ENCODE data around the gene ZNF316. TPM values are rescaled to one million over a fixed set of nuclear protein-coding genes. Genes with fewer than 3 reads are reported as not detected.

Gene ZNF316
- total and polyA plus RNA-seq, 2 experiments from 2014 or later: 1.1 to 17.4 TPM

DNA sequence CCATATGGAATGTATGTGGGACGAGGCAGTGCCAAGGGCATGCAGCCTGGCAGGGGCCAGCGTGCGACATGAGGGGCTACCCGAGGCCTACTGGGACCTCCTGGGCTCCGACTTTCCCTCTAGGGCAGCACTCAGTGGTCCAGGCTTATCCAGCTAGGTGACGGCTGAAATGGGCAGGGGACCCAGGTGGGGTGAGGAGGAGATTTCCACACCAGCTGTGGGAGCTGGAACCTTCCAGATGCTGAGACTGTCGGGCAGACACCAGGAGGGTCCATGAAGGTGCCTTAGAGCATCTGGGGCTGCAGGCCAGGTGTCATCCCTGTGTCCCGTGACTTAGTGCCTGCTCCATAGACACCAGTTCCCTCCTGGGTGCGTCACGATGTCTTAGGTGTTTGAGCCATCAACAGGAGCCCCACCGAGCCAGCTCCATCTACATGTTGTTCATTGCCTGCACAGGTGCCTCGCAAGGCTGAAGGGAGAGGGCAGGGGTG is 13.4 kb downstream of the ZNF316 start:
- H4K20me1 ChIP-seq (replicated peaks; ENCODE audit: insufficient read depth): no peaks in the 10 kb centered on the region; the same call in 1 of the 2 replicates
- no peaks in the 10 kb centered on the region for H3K9me3 Mint-ChIP-seq
- H2AFZ ChIP-seq: no peak overlapping the region
- H3F3A ChIP-seq (replicated peaks; ENCODE audit: low read depth): no peaks in the 10 kb centered on the region
- no peak overlapping the region for H3K4me3 ChIP-seq
- no peaks in the 10 kb centered on the region for H3K36me3 ChIP-seq (ENCODE audit: insufficient read depth)
- H3K4me3 Mint-ChIP-seq: no peak overlapping the region
- DNase-seq (ENCODE audit: low spot score): no peak
- ATAC-seq: no peak
- peaks cover 4% of the 10 kb centered on the region for H3K27me3 Mint-ChIP-seq (ENCODE audit: insufficient read depth, low read depth, poor library complexity)
- TF ChIP-seq EZH2phosphoT487 (IDR thresholded peaks at IDR 0.05; ENCODE audit: unreplicated experiment) (no peak), ZNF114 (CRISPR knock-in tag; IDR thresholded peaks at IDR 0.05) (no peak), EZH2 (IDR thresholded peaks at IDR 0.05; ENCODE audit: low read depth, unreplicated experiment) (no peak), STAT1 (IDR thresholded peaks at IDR 0.05; ENCODE audit: unreplicated experiment) (no peak), NANOG (IDR thresholded peaks at IDR 0.05; ENCODE audit: borderline replicate concordance) (no peak), CREB1 (CRISPR knock-in tag; IDR thresholded peaks at IDR 0.05; ENCODE audit: low read depth) (no peak), POLR2AphosphoS5 (IDR thresholded peaks at IDR 0.05; ENCODE audit: low read depth) (no peak), ZNF331 (CRISPR knock-in tag; IDR thresholded peaks at IDR 0.05; ENCODE audit: low read depth) (no peak), JUNB (IDR thresholded peaks at IDR 0.05; ENCODE audit: unreplicated experiment) (no peak)
- TF ChIP-seq, protein P1, sequence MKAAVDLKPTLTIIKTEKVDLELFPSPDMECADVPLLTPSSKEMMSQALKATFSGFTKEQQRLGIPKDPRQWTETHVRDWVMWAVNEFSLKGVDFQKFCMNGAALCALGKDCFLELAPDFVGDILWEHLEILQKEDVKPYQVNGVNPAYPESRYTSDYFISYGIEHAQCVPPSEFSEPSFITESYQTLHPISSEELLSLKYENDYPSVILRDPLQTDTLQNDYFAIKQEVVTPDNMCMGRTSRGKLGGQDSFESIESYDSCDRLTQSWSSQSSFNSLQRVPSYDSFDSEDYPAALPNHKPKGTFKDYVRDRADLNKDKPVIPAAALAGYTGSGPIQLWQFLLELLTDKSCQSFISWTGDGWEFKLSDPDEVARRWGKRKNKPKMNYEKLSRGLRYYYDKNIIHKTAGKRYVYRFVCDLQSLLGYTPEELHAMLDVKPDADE (IDR thresholded peaks at IDR 0.05): no peak
- TF ChIP-seq, protein P2, sequence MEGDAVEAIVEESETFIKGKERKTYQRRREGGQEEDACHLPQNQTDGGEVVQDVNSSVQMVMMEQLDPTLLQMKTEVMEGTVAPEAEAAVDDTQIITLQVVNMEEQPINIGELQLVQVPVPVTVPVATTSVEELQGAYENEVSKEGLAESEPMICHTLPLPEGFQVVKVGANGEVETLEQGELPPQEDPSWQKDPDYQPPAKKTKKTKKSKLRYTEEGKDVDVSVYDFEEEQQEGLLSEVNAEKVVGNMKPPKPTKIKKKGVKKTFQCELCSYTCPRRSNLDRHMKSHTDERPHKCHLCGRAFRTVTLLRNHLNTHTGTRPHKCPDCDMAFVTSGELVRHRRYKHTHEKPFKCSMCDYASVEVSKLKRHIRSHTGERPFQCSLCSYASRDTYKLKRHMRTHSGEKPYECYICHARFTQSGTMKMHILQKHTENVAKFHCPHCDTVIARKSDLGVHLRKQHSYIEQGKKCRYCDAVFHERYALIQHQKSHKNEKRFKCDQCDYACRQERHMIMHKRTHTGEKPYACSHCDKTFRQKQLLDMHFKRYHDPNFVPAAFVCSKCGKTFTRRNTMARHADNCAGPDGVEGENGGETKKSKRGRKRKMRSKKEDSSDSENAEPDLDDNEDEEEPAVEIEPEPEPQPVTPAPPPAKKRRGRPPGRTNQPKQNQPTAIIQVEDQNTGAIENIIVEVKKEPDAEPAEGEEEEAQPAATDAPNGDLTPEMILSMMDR (conservative IDR thresholded peaks at IDR 0.05; ENCODE audit: low read depth in 2 of 2): no peak
- TF ChIP-seq, protein P3, sequence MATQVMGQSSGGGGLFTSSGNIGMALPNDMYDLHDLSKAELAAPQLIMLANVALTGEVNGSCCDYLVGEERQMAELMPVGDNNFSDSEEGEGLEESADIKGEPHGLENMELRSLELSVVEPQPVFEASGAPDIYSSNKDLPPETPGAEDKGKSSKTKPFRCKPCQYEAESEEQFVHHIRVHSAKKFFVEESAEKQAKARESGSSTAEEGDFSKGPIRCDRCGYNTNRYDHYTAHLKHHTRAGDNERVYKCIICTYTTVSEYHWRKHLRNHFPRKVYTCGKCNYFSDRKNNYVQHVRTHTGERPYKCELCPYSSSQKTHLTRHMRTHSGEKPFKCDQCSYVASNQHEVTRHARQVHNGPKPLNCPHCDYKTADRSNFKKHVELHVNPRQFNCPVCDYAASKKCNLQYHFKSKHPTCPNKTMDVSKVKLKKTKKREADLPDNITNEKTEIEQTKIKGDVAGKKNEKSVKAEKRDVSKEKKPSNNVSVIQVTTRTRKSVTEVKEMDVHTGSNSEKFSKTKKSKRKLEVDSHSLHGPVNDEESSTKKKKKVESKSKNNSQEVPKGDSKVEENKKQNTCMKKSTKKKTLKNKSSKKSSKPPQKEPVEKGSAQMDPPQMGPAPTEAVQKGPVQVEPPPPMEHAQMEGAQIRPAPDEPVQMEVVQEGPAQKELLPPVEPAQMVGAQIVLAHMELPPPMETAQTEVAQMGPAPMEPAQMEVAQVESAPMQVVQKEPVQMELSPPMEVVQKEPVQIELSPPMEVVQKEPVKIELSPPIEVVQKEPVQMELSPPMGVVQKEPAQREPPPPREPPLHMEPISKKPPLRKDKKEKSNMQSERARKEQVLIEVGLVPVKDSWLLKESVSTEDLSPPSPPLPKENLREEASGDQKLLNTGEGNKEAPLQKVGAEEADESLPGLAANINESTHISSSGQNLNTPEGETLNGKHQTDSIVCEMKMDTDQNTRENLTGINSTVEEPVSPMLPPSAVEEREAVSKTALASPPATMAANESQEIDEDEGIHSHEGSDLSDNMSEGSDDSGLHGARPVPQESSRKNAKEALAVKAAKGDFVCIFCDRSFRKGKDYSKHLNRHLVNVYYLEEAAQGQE (IDR thresholded peaks at IDR 0.05; ENCODE audit: unreplicated experiment): no peak
- TF ChIP-seq, protein P4, sequence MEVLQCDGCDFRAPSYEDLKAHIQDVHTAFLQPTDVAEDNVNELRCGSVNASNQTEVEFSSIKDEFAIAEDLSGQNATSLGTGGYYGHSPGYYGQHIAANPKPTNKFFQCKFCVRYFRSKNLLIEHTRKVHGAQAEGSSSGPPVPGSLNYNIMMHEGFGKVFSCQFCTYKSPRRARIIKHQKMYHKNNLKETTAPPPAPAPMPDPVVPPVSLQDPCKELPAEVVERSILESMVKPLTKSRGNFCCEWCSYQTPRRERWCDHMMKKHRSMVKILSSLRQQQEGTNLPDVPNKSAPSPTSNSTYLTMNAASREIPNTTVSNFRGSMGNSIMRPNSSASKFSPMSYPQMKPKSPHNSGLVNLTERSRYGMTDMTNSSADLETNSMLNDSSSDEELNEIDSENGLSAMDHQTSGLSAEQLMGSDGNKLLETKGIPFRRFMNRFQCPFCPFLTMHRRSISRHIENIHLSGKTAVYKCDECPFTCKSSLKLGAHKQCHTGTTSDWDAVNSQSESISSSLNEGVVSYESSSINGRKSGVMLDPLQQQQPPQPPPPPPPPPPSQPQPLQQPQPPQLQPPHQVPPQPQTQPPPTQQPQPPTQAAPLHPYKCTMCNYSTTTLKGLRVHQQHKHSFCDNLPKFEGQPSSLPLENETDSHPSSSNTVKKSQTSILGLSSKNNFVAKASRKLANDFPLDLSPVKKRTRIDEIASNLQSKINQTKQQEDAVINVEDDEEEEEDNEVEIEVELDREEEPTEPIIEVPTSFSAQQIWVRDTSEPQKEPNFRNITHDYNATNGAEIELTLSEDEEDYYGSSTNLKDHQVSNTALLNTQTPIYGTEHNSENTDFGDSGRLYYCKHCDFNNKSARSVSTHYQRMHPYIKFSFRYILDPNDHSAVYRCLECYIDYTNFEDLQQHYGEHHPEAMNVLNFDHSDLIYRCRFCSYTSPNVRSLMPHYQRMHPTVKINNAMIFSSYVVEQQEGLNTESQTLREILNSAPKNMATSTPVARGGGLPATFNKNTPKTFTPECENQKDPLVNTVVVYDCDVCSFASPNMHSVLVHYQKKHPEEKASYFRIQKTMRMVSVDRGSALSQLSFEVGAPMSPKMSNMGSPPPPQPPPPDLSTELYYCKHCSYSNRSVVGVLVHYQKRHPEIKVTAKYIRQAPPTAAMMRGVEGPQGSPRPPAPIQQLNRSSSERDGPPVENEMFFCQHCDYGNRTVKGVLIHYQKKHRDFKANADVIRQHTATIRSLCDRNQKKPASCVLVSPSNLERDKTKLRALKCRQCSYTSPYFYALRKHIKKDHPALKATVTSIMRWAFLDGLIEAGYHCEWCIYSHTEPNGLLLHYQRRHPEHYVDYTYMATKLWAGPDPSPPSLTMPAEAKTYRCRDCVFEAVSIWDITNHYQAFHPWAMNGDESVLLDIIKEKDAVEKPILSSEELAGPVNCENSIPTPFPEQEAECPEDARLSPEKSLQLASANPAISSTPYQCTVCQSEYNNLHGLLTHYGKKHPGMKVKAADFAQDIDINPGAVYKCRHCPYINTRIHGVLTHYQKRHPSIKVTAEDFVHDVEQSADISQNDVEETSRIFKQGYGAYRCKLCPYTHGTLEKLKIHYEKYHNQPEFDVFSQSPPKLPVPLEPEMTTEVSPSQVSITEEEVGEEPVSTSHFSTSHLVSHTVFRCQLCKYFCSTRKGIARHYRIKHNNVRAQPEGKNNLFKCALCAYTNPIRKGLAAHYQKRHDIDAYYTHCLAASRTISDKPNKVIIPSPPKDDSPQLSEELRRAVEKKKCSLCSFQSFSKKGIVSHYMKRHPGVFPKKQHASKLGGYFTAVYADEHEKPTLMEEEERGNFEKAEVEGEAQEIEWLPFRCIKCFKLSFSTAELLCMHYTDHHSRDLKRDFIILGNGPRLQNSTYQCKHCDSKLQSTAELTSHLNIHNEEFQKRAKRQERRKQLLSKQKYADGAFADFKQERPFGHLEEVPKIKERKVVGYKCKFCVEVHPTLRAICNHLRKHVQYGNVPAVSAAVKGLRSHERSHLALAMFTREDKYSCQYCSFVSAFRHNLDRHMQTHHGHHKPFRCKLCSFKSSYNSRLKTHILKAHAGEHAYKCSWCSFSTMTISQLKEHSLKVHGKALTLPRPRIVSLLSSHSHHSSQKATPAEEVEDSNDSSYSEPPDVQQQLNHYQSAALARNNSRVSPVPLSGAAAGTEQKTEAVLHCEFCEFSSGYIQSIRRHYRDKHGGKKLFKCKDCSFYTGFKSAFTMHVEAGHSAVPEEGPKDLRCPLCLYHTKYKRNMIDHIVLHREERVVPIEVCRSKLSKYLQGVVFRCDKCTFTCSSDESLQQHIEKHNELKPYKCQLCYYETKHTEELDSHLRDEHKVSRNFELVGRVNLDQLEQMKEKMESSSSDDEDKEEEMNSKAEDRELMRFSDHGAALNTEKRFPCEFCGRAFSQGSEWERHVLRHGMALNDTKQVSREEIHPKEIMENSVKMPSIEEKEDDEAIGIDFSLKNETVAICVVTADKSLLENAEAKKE (CRISPR knock-in tag; IDR thresholded peaks at IDR 0.05): no peak
- H3K27me3 ChIP-seq (ENCODE audit: insufficient read depth): no peaks in the 10 kb centered on the region
- H3K27ac ChIP-seq (ENCODE audit: low read depth): no peak overlapping the region
- no peaks in the 10 kb centered on the region for H3K4me1 Mint-ChIP-seq
- H3K4me2 ChIP-seq: no peak overlapping the region
- H3K9me2 ChIP-seq (ENCODE audit: insufficient read depth): no peaks in the 10 kb centered on the region
- no peaks in the 10 kb centered on the region for H3K4me1 ChIP-seq (ENCODE audit: insufficient read depth)
- H3K36me3 Mint-ChIP-seq (ENCODE audit: low read depth): peaks cover 27% of the 10 kb centered on the region
- no peaks in the 10 kb centered on the region for H3K79me2 ChIP-seq (replicated peaks; ENCODE audit: insufficient read depth)
- H3K27ac Mint-ChIP-seq: no peak overlapping the region

All from GM23338 (cell line).